Adrenal gland (tissue), 5 donors: ENCODE data around the gene DOLPP1.

Experiments used
- CTCF ChIP-seq, 6 experiments: fragments of 450-650 bp in 4 of 6; fragments of 200-600 bp in 2 of 6; sonication (generic) in 1 of 6; IDR thresholded peaks; 1 replicate in 5 of 6; 2 replicates in 1 of 6; pipeline versions ENCODE4 v1.5.1 to v1.8.0; 2016 to 2021; ENCODE audit warnings: antibody characterized with exemption in 6 of 6, mild to moderate bottlenecking in 2 of 6, moderate library complexity in 1 of 6
- POLR2A ChIP-seq, 2 donors: fragments of 450-650 bp; IDR thresholded peaks; one replicate each; pipeline ENCODE4 v1.6.1; 2017; ENCODE audit warnings: antibody characterized with exemption in 2 of 2, mild to moderate bottlenecking in 2 of 2, moderate library complexity in 1 of 2
- donor health status: DM: no; HTN: no; CAD: no.

- TF ChIP-seq POLR2A (IDR thresholded peaks at IDR 0.05) (no peak), CTCF (IDR thresholded peaks at IDR 0.05) (no peak)
Observed at GRCh38 chr9:129102095-129102525, 21.2 kb downstream of the DOLPP1 start.
